SH-SY5Y (cell line): ENCODE measurements around the gene SNN.

ENCODE experiments used
- GATA2 ChIP-seq: IDR thresholded peaks from 2 replicates; pipeline ENCODE4 v1.6.1; 2011; ENCODE audit warnings: mild to moderate bottlenecking, low read depth, low read length
- GATA3 ChIP-seq: IDR thresholded peaks from 2 replicates; pipeline ENCODE4 v1.6.1; 2011; ENCODE audit warnings: low read depth, mild to moderate bottlenecking, low read length, moderate library complexity

The SNN gene

GRCh38 chr16:11726008-11726407, 57.8 kb downstream of the SNN start:
- no peak for TF ChIP-seq GATA3
- TF ChIP-seq GATA2: no peak

GRCh38 chr16:11727796-11728543, 59.7 kb downstream of the SNN start:
- TF ChIP-seq GATA3: no peak
- no peak for TF ChIP-seq GATA2
